Stimulated activated CD4-positive, alpha-beta T cell treated with anti-CD3 and anti-CD28 coated beads, TNF-alpha, amount 100 ng/mL, for 24 hours (primary cell): ENCODE measurements around the gene TAL1.
"Not testable (repeated sequence)": the region's sequence is repeated elsewhere in the genome, so short reads cannot be mapped to it uniquely, and the experiment has no call there.

Source experiments
- DNase-seq, 3 experiments: peaks; one replicate each; pipeline ENCODE4 v3.0.0-alpha.2; 2020; ENCODE audit warnings: low read depth in 3 of 3

The TAL1 gene

GRCh38 chr1:47212636-47213229, 19.3 kb downstream of the TAL1 start:
- no peak for DNase-seq

- DNase-seq, result no peak
Observed at GRCh38 chr1:47211796-47212269, 20.2 kb downstream of the TAL1 start.

- DNase-seq, result no peak
Observed at GRCh38 chr1:47210666-47211065, 21.4 kb downstream of the TAL1 start.

GRCh38 chr1:47209725-47210325, 22.2 kb downstream of the TAL1 start:
- DNase-seq, result no peak

- no peak for DNase-seq
Observed at GRCh38 chr1:47209091-47209490, 22.9 kb downstream of the TAL1 start.

GRCh38 chr1:47208374-47208850, 23.6 kb downstream of the TAL1 start:
- no peak for DNase-seq

GRCh38 chr1:47207803-47208373, 24.1 kb downstream of the TAL1 start:
- DNase-seq, result no peak

- DNase-seq, result no peak
Observed at GRCh38 chr1:47205918-47206317, 26.1 kb downstream of the TAL1 start.

- not testable (repeated sequence) for DNase-seq
Observed at GRCh38 chr1:47203504-47203903, 28.5 kb downstream of the TAL1 start.

- no peak for DNase-seq
Observed at GRCh38 chr1:47201179-47201578, 30.8 kb downstream of the TAL1 start.

GRCh38 chr1:47198214-47198613, 33.8 kb downstream of the TAL1 start:
- DNase-seq, result no peak

GRCh38 chr1:47196622-47197021, 35.4 kb downstream of the TAL1 start:
- no peak for DNase-seq

- DNase-seq, result not testable (repeated sequence)
Observed at GRCh38 chr1:47195981-47196380, 36.0 kb downstream of the TAL1 start.

GRCh38 chr1:47194311-47194710, 37.7 kb downstream of the TAL1 start:
- no peak for DNase-seq

- not testable (repeated sequence) for DNase-seq
Observed at GRCh38 chr1:47193496-47193895, 38.5 kb downstream of the TAL1 start.

- DNase-seq, result peak; percentile 45 to 63 (median 52)
Observed at GRCh38 chr1:47192458-47193384, 39.3 kb downstream of the TAL1 start.

- no peak for DNase-seq
Observed at GRCh38 chr1:47191940-47192457, 40.0 kb downstream of the TAL1 start.

GRCh38 chr1:47190857-47191256, 41.2 kb downstream of the TAL1 start:
- DNase-seq, result no peak

- DNase-seq, result no peak
Observed at GRCh38 chr1:47190509-47190855, 41.5 kb downstream of the TAL1 start.

- DNase-seq, result no peak
Observed at GRCh38 chr1:47189844-47190508, 42.0 kb downstream of the TAL1 start, which contains the start of gene PDZK1IP1. PDZK1IP1 (minus strand) TSS chr1:47190036; CDS start chr1:47189932, 104 bp downstream.
